ENCODE measurements around the gene RDH13.
"Not testable (repeated sequence)": the region's sequence is repeated elsewhere in the genome, so short reads cannot be mapped to it uniquely, and the experiment has no call there.

Gene RDH13

DNA sequence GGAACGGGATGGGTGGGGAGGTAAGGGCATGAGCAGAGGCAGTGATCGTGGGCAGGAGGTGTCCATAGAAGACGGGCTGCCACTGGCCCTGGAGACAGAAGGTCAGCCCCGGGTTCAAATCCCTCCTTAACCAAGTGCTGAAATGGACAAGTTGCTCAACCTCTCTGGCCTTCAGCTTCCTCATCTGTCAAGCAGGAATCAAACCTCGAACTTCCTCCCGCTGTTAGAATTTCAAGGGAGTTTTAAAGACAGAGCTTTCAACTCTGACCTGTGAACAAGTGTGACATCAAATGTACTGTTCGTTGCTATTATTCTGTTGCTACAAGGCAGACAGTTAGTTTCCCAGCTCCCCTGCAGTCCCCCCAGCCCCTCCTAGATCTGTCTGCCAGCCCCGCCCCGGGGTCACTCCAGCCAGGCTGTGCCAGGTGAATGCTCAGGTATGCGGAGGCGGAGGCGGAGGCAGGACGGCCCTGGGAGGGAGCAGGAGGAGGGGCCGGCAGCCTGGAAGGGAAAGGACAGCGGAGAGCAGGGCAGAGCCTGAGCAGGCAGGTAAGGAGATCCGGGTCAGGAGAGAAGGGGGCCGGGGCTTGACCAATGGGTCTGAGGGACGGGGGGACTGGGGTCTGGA, 12.5 kb upstream of the RDH13 start, which contains the start of gene EPS8L1:
EPS8L1 (plus strand) TSS at position 499 of the 628 bp plus-strand sequence. CDS start 576 bp downstream, outside the sequence.
- no peak for DNase-seq

DNA sequence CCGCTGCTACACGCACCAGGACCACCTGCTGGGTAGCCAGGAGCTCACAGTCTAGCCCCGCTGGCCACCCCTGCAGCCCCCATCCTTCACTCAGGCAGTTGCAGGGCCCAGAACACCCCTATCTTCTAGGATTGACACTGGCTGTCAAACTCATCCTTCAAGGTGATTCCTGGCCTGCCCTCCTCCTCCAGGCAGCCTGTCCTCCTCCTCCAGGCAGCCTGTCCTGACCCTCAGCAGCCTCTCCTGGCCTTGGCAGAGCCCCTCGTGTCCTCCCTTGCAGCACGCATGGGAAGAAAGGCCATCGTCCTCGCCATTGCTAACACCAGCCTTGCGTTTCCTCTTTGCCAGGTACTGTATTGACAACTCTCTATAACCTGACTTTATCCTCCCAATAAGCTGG, 9.0 kb upstream of the RDH13 start:
- DNase-seq: no peak

DNA sequence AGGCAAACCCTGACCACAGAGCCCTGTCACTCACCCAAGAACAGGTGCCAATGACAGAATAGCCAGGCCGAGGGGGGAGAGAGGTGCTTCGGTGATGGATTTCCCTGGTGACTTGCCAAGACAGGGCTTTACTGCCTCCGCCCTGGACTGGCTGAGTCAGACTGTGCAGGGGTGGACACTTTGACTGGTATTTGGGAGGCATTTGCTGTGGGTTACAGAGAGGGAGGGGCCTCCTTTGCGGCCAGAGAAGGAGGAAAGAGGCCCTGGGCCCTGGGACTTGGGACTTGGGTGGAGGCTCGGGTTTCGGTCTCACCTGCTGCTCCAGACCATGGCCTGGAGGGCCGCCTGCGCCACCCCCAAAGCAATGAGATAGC, 8.2 kb upstream of the RDH13 start:
- no peak for DNase-seq

DNA sequence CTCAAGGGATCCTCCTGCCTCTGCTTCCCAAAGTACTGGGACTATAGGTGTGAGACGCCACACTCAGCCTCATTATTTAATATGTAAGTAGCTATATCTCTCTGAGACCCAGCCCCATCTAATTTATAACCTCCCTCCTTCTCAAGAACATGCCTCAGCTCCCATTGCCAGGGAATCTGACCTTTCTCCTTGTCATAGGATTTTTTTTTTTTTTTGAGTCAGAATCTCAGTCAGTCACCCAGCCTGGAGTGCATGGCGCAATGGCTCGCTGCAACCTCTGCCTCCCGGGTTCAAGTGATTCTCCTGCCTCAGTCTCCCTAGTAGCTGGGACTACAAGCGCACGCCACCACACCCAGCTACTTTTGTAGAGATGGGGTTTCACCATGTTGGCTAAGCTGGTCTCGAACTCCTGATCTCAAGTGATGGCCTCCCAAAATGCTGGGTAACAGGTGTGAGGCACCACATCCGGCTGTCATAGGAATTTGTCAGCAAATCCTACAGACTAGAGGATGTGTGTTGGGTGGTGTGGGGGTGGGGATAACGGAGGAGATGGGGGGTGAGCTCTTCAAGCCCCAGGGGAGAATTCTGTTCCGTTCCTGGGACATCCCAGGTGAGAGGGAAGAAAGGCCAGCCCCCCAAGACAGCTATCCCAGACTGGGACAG, 7.6 kb upstream of the RDH13 start:
- no peak for DNase-seq

DNA sequence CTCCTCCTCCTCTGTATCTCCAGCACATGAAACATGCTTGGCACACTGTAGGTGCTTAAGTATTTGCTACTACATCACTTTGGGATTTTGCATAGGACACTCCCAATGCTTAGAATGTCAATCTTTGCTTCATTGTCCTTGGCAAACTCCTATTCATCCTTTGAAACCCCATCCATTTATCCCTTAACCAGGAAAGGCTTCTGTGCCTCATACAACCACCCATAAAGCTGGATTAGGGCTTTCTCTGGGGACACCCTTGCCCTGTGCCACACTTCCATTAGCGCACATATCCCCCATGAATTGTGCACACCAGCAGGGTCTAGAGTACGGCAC, 6.9 kb upstream of the RDH13 start:
- DNase-seq: no peak

DNA sequence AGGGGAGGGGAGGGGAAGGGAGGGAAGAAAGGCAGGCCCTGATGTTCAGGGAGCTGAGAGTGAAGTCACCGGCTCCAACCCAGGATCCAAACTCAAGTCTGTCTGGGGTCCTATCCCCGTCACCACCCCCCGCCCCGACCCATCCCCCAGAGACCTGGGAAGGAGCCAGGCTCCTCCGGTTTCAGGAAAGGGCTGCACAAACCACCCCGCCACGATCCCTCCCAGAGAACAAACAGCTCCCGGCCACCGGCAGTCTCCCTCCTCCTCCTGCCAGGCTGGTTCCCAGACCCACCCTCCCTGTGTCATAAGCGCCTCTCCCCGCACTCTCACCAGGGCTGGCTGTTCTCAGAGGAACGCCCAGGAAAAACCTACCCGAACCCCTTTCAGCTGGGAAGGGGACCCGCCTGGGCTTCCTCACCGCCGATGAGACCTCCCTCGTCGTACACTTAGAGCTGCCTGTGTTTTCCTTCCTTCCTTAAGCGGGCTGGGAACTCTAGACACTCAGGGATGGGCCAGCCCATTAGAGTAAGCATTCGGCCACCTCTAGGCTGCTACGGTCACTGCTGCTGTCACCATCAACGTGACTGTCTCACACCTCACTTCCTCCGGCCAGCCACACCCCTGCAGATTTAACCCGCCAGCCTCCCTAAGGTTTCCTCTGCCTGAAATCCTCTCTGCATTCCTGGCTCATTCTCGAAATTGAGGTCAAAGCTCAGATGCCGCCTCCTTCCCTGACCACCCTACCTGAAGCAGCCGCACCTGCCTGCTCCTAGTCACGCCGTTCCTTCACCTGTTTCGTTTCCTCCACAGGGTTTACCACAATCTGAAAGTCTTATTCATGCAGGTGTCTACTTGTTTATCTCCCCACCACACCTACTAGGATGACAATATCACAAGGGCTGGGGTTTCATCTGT, 6.3 kb upstream of the RDH13 start:
- no peak for DNase-seq

DNA sequence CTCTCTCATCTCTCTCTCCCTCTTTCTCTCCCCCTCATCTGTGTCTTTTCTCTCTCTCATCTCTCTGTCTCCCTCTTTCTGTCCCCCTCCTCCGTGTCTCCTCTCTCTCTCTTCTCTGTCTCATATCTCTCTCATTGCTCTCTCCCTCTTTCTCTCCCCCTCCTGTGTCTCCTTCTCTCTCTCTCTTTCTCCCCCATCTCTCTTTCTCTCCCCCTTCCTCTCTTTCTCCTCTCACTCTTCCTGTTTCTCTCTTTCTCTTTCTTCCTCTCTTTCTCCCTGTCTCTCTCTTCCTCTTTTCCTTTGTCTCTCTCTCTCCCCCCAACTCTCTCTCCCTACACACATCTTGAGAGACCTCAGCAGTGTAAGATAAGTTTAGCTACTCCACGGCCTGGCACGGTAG, 4.9 kb upstream of the RDH13 start:
- DNase-seq: no peak

DNA sequence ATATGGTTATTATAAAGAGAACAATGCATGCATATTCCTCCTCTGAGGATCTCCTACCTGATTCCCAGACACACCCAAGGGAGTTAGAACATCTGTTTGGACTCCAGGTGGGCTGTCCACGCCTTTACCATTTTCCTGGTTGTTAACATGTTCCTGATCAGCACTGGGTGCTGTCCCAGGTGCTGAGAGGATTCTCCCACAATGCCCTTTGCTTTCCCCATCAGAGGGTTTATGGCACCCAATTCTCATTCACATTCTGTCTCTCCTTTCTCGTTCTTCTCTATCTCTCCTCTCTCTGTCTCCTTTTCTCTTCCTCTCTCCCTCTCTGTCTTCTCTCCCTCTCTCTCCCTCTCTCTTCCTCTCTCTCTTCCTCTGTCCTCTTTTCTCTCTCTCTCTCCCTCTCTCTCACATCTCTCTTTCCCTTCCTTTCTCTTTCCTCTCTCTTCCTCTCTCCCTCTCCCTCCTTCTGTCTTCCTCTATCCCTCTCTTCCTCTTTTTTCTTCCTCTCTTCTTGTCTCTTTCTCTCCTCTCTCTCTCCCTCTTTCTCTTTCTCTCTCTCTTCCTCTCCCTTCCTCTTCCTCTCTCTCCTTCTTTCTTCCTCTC, 3.3 kb upstream of the RDH13 start:
- no peak for DNase-seq

DNA sequence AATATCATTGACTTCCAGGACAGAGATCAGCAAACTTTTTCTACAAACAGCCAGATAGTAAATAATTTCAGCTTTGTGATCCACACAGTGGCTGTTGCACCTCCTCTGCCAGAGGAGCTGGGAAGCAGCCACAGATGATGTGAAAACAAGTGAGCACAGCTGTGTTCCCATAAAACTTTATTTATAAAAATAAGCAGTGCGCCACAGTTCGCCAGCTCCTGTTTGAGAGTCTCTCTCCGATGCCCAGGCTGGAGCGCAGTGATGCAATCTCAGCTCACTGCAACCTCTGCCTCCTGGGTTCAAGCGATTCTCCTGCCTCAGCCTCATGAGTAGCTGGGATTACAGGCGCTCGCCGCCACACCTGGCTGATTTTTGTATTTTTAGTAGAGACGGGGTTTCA, 2.6 kb upstream of the RDH13 start:
- not testable (repeated sequence) for DNase-seq

DNA sequence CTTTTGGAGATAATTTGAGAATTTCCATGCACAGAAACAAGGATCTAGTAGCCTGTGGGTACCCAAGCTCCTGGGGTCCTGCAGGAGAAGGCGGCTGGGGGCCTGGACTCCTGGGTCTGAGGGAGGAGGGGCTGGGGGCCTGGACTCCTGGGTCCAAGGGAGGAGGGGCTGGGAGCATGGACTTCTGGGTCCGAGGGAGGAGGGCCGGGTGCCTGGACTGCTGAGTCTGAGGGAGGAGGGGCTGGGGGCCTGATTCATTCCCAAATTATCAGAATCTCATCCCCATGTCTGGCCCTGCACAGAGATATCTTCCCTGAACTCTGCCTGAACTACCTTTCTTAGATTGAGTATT, 520 bp upstream of the RDH13 start:
- no peak for DNase-seq

DNA sequence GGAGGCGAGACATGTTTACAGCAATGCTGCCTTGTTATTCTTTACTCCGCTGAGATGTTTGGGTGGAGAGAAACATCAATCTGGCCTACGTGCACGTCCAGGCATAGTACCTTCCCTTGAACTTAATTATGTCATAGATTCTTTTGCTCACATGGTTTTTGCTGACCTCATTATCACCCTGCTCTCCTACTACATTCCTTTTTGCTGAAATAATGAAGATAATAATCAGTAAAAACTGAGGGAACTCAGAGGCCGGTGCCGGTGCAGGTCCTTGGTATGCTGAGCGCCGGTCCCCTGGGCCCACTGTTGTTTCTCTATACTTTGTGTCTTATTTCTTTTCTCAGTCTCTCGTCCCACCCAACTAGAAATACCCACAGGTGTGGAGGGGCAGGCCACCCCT, 2.7 kb downstream of the RDH13 start:
- DNase-seq: not testable (repeated sequence)

DNA sequence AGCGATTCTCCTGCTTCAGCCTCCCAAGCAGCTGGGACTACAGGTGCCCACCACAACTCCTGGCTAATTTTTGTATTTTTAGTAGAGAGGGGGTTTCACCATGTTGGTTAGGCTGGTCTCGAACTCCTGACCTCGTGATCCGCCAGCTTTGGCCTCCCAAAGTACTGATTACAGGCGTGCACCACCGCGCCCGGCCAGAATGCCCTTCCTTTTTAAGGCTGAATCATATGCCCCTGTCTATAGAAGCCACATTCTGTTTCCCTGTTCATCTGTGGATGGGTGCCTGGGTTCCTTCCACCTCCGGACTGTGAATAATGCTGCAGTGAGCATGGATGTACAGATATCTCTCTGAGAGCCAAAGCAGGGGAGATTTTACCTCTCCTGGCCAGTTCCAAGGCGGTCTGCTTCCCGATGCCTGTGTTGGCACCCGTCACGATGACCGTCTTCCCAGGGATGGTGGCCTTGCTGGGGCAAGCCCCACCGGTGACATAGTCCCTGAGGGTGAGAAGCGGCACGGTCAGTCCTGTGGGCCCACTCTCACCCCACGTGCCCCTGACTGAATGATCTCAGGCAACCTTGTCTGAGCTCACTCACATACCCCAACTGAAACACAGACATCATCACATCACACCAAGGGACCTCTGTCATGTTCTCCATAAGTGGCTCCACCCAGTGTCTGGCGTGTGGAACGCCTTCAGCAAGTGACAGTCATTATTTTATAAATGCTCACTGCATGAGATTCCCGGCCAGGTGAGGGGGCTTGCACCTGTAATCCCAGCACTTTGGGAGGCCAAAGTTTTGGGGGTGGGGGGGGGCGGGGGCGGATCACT, 4.0 kb downstream of the RDH13 start:
- no peak for DNase-seq

DNA sequence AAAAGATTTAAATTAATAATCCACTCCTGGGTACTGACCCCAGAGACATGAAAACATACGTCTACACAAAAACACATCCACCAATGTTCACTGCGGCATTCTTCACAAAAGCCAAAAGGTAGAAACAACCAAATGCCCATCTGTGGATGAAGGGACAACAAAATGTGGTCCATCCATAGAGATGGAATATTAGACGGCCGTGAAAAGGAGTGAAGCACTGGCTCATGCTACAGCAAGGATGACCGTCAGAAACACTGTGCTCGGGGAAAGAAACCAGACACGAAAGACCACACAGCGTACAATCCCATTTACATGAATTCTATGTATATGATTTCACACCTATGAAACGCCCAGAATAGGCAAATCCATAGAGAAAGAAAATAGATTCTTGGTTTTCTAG, 6.1 kb downstream of the RDH13 start:
- no peak for DNase-seq

DNA sequence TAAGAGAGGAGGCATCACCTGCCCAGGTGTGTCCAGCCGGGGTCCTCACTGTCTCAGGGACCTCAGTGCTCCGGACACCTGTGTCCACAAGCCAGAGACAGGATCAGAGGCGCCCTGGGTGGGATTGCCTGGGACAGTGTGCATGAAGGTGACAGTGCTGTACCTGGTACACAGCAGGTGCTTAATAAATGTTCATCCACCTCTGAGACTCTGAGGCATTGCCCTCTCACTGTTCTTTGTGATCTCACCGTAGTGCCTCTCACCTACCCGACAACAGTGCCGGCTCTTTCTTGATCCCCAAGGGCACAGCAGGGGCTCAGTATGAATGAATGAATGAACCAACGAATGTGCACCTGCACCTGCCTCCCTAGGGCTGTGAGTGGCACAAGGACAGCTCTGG, 9.2 kb downstream of the RDH13 start:
- no peak for DNase-seq

DNA sequence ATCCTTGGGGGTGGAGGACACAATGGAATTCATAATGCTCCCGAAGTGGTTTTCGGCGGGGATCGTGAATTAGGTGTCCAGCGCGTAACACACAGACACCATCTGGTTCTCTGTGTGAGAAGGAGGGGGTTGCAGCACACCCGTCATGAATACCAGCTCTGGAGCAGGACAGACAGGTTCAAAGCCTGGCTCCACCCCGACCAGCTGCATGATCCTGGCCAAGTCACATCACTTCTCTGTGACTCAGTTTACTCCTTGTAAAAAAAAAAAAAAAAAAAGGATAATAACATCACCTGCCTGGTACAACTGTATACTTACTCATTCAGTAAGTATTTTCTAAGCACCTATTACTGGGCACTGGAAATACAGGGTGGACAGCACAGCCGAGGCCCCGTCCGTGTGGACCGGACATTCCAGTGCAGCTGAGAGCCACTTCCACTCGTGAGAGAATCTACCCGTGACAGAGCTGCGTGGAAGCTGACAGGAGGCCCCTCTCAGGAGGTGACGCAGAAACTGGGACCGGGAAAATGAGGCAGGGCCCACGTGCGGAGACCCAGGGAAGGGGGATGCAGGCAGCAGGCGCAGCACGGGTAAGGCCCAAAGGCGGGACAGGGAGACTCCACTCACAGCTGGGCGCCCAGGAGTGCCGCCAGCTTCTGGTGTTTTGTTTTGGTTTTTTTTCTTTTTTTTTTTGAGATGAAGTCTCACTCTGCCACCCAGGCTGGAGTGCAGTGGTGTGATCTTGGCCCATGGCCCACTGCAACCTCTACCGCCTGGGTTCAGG, 12.0 kb downstream of the RDH13 start:
- no peak for DNase-seq

DNA sequence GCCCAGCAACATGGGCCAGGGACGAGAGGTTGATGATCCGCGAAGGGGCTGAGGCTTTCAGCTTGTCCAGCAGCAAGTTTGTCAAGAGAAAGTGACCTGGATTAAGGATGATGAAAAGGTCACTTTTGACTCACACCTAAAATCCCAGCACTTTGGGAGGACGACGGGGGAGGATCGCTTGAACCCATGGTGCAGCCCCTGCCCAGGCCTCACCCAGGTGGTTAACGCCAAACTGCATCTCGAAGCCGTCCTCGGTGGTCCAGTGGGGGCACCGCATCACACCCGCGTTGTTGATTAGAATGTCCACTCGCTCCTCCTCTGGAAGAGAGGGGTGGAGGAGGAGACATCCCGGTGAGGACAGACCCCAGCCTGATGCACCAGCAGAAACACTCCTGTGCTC, 14.5 kb downstream of the RDH13 start:
- DNase-seq: no peak

DNA sequence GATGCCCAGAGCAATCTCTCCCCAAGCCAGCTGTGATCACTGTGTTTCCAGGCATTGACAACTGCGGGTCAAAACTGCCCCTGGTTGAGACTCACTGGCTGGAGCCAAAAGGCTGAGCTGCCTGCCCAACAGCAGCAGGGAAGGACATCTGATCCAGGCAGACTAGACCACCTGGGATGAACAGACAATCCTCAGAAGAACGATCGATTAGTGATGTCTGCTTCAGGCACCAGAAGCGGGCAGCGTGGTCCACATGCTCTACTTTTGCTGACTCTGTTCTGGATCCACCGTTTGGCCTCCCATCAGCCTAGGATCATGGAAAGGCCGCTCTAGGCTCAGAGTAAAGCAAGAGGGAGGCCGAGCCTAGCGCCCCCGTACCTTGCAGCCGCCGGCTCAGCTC, 15.0 kb downstream of the RDH13 start:
- DNase-seq: no peak

DNA sequence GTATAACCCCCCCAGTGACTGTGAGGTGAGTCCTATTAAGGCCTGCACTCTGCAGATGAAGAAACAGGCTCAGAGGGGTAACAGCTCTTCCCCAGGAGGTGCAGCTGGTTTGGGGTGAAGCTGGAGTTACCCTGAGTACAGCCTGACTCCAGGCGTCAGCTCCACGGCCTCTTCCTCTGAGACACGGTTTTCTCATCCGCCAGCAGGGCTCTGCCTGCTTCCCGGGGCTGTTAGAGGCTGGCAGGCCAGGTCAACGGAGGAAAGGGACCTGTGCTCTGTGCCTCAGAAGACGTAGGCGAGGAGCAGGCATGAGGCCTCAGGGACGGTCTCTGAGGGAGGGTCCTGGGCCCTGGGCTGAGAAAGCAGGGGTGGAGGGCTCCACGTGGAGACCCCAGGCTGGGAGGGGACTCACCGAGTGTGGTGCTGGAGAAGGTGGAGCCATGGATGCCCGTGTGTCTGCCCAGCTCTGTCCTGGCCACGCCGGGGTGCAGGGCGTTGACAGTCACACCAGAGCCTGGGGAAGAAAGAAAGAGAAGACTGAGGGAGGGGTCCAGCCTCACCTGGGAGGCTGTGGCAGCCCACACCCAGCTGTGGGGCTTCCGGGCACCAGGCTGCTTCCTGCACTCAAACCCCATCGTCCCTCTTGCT, 15.8 kb downstream of the RDH13 start:
- no peak for DNase-seq

DNA sequence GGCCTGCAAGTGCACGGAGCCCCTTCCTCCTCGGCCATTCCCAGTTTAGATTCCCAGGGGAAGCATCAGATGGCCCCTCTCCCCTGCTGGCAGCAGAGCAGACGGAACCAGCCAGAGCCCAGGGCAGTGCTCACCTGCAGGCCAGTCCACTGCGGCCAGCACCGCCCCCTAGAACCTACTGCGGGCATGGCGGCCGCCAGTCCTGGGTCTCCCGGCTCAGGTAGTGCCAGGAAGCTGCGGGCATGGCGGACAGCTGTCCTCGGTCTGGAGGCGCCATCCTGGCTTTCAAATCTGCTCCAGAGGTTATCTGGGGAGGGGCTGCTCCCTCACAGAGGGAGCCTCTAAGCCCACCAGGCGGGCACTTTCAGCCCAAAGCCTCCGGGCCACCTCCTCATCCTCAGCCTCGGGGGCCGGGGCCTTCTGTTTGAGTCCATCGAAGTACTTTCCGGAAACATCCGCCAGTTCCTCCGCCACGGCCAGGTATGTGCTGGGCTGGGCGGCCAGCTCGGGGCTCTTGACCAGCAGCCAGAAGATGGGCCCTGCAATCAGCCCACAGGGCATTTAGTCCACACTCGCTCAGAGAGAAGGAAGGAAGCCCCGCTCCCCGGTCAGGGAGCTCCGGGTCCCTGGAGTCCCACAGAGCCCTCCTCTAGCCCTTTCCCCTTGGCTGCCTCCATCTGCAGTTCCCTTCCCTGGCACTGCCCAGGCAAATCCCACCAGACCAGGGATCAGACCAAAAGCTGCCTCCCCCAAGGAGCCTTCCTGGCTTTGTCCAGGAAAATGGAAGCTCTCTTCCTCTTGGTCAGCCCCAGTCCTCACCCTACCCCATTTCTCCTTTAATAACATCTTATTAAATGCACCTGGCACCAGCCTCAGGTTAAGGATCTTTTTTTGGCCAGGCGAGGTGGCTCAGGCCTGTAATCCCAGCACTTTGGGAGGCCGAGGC, 17.9 kb downstream of the RDH13 start:
- no peak for DNase-seq

DNA sequence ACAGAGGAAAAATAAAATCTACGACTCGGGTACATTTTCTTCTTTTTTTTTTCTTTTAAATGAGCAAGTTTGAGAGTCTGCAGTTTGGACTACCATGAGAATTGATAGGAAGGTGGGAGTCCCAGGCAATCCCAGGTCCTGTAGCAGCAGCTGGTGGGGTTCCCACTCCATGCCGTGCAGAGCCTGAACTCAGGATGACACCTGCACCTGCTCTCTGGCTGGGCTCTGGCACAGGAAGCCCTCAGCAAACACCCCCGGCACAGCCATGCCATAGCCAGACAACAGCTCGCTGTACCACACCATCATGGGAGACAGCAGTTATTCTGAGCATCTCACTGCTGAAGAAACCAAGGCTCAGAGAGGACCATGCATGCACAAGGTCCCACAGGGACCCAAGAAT, 18.7 kb downstream of the RDH13 start:
- no peak for DNase-seq

All from stimulated activated CD4-positive, alpha-beta T cell treated with anti-CD3 and anti-CD28 coated beads, Interleukin-4, amount 100 ng/mL, for 4 hours (primary cell).